ENCODE results near the gene PROX1.

The PROX1 gene

GRCh38 chr1:213979751-213980586 lies 7.8 kb upstream of the PROX1 start:
- H3K27ac ChIP-seq (ENCODE audit: low read length) = no peak overlapping the region
- no peak overlapping the region for H3K4me3 ChIP-seq (ENCODE audit: low read length in 2 of 2)
- H3K27me3 ChIP-seq (ENCODE audit: control insufficient read depth in 1 of 2, insufficient read depth in 2 of 2, low read length in 2 of 2) = peaks cover 50 to 66% of the 10 kb centered on the region in 2 donors
- H3K9ac ChIP-seq (ENCODE audit: low read length in 2 of 2) = no peak overlapping the region
- peaks cover 12% of the 10 kb centered on the region for H3K4me1 ChIP-seq (ENCODE audit: control insufficient read depth, insufficient read depth, low read length)
- no peaks in the 10 kb centered on the region for H3K9me3 ChIP-seq (ENCODE audit: control insufficient read depth in 2 of 2, low read length in 2 of 2)
- H3K36me3 ChIP-seq (ENCODE audit: control insufficient read depth in 2 of 2, insufficient read depth in 2 of 2, low read length in 2 of 2) = no peaks in the 10 kb centered on the region

DNA sequence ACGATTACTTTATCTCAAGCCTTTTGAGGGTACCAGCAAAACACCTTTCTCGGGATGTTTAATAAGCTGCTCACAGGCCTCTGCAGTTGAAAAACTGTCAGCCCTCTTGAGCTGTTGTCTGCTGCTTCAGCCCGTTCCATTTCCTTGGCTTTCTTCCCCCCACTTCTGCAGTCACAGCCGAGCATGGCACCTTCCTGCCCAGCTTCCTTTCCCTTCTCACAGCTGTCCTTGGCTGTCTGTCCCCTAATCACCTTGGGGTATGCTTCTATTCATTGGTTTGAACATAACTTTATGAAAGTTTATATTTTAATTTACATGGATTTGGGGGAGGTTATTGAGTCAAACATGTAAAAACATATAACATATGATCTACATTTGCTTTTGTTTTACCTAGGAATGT lies 6.9 kb upstream of the PROX1 start:
- Histone ChIP-seq H3K36me3 (ENCODE audit: control insufficient read depth in 2 of 2, insufficient read depth in 2 of 2, low read length in 2 of 2) (no peaks in the 10 kb centered on the region), H3K4me3 (ENCODE audit: low read length in 2 of 2) (no peak overlapping the region), H3K9me3 (ENCODE audit: control insufficient read depth in 2 of 2, low read length in 2 of 2) (no peaks in the 10 kb centered on the region), H3K9ac (ENCODE audit: low read length in 2 of 2) (no peak overlapping the region), H3K4me1 (ENCODE audit: control insufficient read depth, insufficient read depth, low read length) (peaks cover 17% of the 10 kb centered on the region), H3K27ac (ENCODE audit: low read length) (no peak overlapping the region), H3K27me3 (ENCODE audit: control insufficient read depth in 1 of 2, insufficient read depth in 2 of 2, low read length in 2 of 2) (peaks cover 59 to 76% of the 10 kb centered on the region in 2 donors)

DNA sequence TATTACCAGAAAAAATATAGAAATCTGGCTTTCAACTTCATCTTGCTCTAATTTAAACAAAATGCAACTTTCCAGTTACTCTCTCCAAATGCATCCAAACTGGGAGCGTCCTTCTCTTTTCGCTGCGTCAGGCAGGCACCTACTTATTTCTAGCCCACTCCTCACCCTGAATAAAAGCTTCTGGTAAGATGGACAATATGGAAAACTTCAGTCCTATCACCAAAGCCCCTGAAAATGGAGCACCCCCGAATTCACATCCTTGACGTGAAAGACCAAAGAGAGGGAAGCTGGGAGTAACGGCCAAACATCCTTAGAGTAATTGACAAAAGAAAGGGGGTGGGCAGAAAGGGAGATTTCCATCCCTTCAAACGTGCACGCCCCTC lies 5.5 kb upstream of the PROX1 start:
- Histone ChIP-seq H3K4me3 (ENCODE audit: low read length in 2 of 2) (peak overlapping the region in 1 of 2 donors; percentile 61), H3K27ac (ENCODE audit: low read length) (no peak overlapping the region)

GRCh38 chr1:213982672-213983492 lies 4.9 kb upstream of the PROX1 start:
- Histone ChIP-seq H3K9me3 (ENCODE audit: control insufficient read depth in 2 of 2, low read length in 2 of 2) (no peaks in the 10 kb centered on the region), H3K27me3 (ENCODE audit: control insufficient read depth in 1 of 2, insufficient read depth in 2 of 2, low read length in 2 of 2) (peaks cover 66 to 76% of the 10 kb centered on the region in 2 donors), H3K9ac (ENCODE audit: low read length in 2 of 2) (no peak overlapping the region), H3K4me3 (ENCODE audit: low read length in 2 of 2) (peak overlapping the region; percentile 50 to 61), H3K27ac (ENCODE audit: low read length) (no peak overlapping the region), H3K36me3 (ENCODE audit: control insufficient read depth in 2 of 2, insufficient read depth in 2 of 2, low read length in 2 of 2) (no peaks in the 10 kb centered on the region), H3K4me1 (ENCODE audit: control insufficient read depth, insufficient read depth, low read length) (peaks cover 20% of the 10 kb centered on the region)

More for the DNA sequence above, 5.5 kb upstream of the PROX1 start:
- Histone ChIP-seq H3K4me1 (ENCODE audit: control insufficient read depth, insufficient read depth, low read length) (peaks cover 19% of the 10 kb centered on the region), H3K36me3 (ENCODE audit: control insufficient read depth in 2 of 2, insufficient read depth in 2 of 2, low read length in 2 of 2) (no peaks in the 10 kb centered on the region), H3K9ac (ENCODE audit: low read length in 2 of 2) (no peak overlapping the region), H3K9me3 (ENCODE audit: control insufficient read depth in 2 of 2, low read length in 2 of 2) (no peaks in the 10 kb centered on the region), H3K27me3 (ENCODE audit: control insufficient read depth in 1 of 2, insufficient read depth in 2 of 2, low read length in 2 of 2) (peaks cover 66 to 79% of the 10 kb centered on the region in 2 donors)

DNA sequence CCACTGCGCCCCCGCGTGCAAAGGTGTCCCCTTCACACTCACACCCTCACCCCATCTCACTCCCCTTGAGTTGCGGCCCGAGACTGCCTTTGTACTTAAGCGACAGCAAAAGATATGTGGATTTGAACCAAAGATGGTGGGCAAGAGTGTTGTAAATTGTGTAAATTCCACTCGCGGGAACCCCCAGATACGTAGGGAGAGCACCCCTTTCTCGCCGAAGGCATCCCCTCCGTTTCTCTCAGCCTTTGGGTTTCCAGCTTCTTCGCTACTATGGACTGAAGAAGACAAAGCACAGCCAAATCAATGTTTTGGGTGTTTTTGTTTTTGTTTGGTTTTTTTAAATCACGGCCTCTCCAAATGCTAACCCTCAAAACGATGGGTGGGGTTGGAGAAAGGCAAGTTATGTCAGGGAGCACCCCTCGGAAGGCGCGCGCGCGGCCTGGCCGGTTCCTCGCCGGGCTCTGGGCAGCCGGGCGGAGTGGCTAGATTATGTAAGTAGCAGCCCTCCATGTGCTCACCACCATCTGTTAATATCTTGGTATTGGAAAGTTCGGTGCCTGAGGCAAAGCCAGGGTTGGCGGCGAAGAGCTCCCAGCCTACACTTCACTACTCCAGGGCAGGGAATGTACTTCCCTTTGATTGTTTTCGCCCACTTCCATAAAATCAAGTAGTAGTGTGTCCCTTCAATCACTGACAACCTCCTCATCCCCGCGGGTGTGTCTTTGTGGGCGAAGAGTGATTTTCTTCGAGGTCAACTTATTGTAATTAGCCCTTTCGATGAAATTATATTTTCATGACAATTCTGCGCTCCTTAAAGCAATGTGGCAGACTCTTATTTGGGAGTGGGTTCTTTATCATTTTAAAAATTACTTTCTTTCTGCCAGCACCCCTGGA lies 4.0 kb upstream of the PROX1 start:
- Histone ChIP-seq H3K4me3 (ENCODE audit: low read length in 2 of 2) (peak overlapping the region; percentile 50 to 61), H3K36me3 (ENCODE audit: control insufficient read depth in 2 of 2, insufficient read depth in 2 of 2, low read length in 2 of 2) (no peaks in the 10 kb centered on the region), H3K27me3 (ENCODE audit: control insufficient read depth in 1 of 2, insufficient read depth in 2 of 2, low read length in 2 of 2) (peaks cover 65 to 78% of the 10 kb centered on the region in 2 donors), H3K4me1 (ENCODE audit: control insufficient read depth, insufficient read depth, low read length) (peaks cover 27% of the 10 kb centered on the region), H3K9ac (ENCODE audit: low read length in 2 of 2) (no peak overlapping the region), H3K9me3 (ENCODE audit: control insufficient read depth in 2 of 2, low read length in 2 of 2) (no peaks in the 10 kb centered on the region), H3K27ac (ENCODE audit: low read length) (no peak overlapping the region)

- Histone ChIP-seq H3K9ac (ENCODE audit: low read length in 2 of 2) (no peak overlapping the region), H3K27me3 (ENCODE audit: control insufficient read depth in 1 of 2, insufficient read depth in 2 of 2, low read length in 2 of 2) (peaks cover 62 to 79% of the 10 kb centered on the region in 2 donors), H3K9me3 (ENCODE audit: control insufficient read depth in 2 of 2, low read length in 2 of 2) (no peaks in the 10 kb centered on the region), H3K36me3 (ENCODE audit: control insufficient read depth in 2 of 2, insufficient read depth in 2 of 2, low read length in 2 of 2) (no peaks in the 10 kb centered on the region), H3K4me3 (ENCODE audit: low read length in 2 of 2) (peak overlapping the region in 1 of 2 donors; percentile 47), H3K4me1 (ENCODE audit: control insufficient read depth, insufficient read depth, low read length) (peaks cover 36% of the 10 kb centered on the region), H3K27ac (ENCODE audit: low read length) (no peak overlapping the region)
These were observed 3.2 kb upstream of the PROX1 start for GRCh38 chr1:213984387-213985208.

DNA sequence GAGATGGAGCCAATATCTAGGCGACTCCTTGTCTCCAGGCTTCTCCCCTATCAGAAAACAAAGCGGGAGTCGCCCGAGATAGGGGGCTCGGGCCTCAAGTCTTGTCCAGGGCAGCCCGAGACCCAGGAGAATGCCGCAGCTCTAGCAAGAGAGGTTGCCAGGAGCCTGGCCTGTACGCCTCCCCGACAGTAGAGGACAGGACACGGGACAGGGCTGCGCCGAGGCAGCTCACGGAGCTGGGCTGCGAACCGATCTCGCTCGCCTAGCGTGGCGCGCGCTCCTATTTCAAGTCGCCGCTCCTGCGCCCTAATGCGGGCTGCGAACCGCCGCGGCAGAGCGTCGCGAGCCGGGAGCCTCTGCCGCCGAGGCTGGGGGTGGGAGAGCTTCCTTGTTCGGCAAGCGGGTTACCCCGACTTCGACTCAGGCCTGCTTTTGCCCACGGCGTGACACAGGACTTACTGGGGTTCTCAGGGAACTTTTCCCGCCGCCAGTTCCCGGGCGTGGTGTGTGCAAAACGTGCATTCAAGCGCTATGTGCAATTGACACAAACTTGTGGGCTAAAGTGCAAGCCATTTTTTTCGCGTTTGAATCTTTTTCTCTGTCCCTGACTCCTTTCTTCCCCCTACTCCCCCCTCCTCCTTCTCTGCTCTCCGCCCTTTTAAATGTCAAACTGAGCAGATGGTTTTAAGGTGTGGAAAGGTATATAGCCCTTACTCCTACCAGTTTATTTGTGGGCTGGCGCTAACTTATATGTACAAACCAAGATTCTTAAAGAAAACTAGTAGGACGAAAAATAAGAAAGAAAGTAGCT lies 2.4 kb upstream of the PROX1 start:
- Histone ChIP-seq H3K27ac (ENCODE audit: low read length) (no peak overlapping the region), H3K9ac (ENCODE audit: low read length in 2 of 2) (no peak overlapping the region), H3K27me3 (ENCODE audit: control insufficient read depth in 1 of 2, insufficient read depth in 2 of 2, low read length in 2 of 2) (peaks cover 64 to 75% of the 10 kb centered on the region in 2 donors), H3K9me3 (ENCODE audit: control insufficient read depth in 2 of 2, low read length in 2 of 2) (no peaks in the 10 kb centered on the region), H3K36me3 (ENCODE audit: control insufficient read depth in 2 of 2, insufficient read depth in 2 of 2, low read length in 2 of 2) (no peaks in the 10 kb centered on the region), H3K4me3 (ENCODE audit: low read length in 2 of 2) (peak overlapping the region in 1 of 2 donors; percentile 47), H3K4me1 (ENCODE audit: control insufficient read depth, insufficient read depth, low read length) (peaks cover 38% of the 10 kb centered on the region)

DNA sequence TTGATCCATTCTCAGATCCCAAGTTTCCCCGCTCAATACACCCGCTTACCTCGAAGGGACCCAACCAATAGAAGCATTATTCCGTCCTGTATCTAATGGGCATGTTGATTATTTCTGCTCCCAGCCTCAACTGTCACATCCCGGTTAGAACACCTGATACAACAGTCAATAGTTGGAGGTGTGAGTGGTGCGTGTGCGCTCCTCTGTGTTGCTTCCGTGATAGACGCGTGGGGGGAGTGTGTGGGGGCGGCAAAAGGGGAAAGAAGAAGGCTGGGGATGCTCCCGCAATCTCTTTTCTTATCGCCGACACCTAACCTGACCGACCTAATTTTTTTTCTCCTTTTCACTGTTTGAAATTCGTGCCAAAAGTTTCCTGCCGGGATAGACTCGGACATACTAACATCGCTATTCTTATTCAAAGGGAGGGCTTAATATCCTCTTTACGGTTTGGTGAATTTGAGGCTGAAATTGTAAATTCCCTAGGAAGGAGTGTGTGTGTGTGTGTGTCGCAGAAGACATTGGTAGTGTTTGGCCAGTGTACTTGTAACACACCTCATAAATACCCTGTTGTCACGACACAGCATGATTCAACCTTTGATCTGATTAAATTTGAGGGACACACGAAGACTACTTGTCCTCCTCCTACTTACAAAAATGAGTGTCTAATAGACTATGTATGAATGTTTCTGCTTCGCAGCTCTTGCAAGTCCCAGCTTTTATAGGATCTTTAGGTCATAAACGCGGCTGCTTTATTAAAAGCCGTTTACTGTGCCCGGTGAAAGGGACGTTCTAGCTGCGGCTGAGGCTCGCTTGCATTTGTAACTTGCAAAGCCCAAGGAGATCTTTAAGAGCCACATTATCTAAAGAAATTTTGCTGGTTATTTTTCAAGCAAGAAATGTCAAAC lies 1.5 kb upstream of the PROX1 start:
- H3K36me3 ChIP-seq (ENCODE audit: control insufficient read depth in 2 of 2, insufficient read depth in 2 of 2, low read length in 2 of 2) = no peaks in the 10 kb centered on the region
- no peak overlapping the region for H3K9ac ChIP-seq (ENCODE audit: low read length in 2 of 2)
- H3K4me1 ChIP-seq (ENCODE audit: control insufficient read depth, insufficient read depth, low read length) = peaks cover 38% of the 10 kb centered on the region
- no peaks in the 10 kb centered on the region for H3K9me3 ChIP-seq (ENCODE audit: control insufficient read depth in 2 of 2, low read length in 2 of 2)
- peaks cover 60 to 70% of the 10 kb centered on the region in 2 donors for H3K27me3 ChIP-seq (ENCODE audit: control insufficient read depth in 1 of 2, insufficient read depth in 2 of 2, low read length in 2 of 2)
- H3K27ac ChIP-seq (ENCODE audit: low read length) = no peak overlapping the region
- H3K4me3 ChIP-seq (ENCODE audit: low read length in 2 of 2) = no peak overlapping the region

GRCh38 chr1:213986925-213987250 lies 885 bp upstream of the PROX1 start:
- Histone ChIP-seq H3K9ac (ENCODE audit: low read length in 2 of 2) (no peak overlapping the region), H3K4me1 (ENCODE audit: control insufficient read depth, insufficient read depth, low read length) (peaks cover 38% of the 10 kb centered on the region), H3K27ac (ENCODE audit: low read length) (no peak overlapping the region), H3K4me3 (ENCODE audit: low read length in 2 of 2) (peak overlapping the region; percentile 50 to 79), H3K9me3 (ENCODE audit: control insufficient read depth in 2 of 2, low read length in 2 of 2) (no peaks in the 10 kb centered on the region), H3K36me3 (ENCODE audit: control insufficient read depth in 2 of 2, insufficient read depth in 2 of 2, low read length in 2 of 2) (no peaks in the 10 kb centered on the region), H3K27me3 (ENCODE audit: control insufficient read depth in 1 of 2, insufficient read depth in 2 of 2, low read length in 2 of 2) (peaks cover 54 to 67% of the 10 kb centered on the region in 2 donors)

All from stomach smooth muscle (tissue), 2 donors.